Measurements from ENCODE around the gene STAB2. TPM values are rescaled to one million over a fixed set of nuclear protein-coding genes. Genes with fewer than 3 reads are reported as not detected.

STAB2 gene
- total and polyA plus RNA-seq, 11 donors = 0.12 to 3.5 (median 0.37) TPM; not detected in 6

DNA sequence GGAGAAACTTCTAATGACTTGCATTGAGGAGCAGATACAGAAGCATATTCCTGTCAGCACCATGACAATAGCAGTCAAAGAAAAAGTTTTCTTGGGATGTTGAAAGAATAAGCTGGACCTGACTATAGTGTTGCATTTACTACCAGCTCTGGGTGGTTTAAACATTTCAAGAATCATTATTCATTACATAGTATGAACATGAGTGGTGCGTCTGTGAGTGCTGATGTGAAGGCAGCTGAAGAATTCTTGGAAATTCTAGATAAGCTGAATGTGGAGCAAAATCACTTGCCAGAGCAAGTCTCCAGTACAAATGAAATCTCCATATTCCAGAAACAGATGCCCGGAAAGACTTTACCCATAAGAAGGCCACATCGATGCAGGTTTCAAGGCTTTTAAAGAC is 45.0 kb upstream of the STAB2 start:
- 58 to 73% (median 71%) methylated on average over 3 of the region's 3 CpGs for WGBS, 4 donors
- TF ChIP-seq POLR2A (IDR thresholded peaks at IDR 0.05) (no peak), CTCF (IDR thresholded peaks at IDR 0.05) (no peak)
- DNase-seq (no peak), ATAC-seq (no peak)
- Histone ChIP-seq H3K27ac (no peak overlapping the region), H3K4me3 (no peak overlapping the region), H3K36me3 (no peaks in the 10 kb centered on the region), H3K4me1 (no peaks in the 10 kb centered on the region), H3K9me3 (no peaks in the 10 kb centered on the region), H3K27me3 (peaks cover 0 to 6% (median 0%) of the 10 kb centered on the region in 9 donors)
- intact Hi-C loops (cut with DNase I) = loop anchor here in 3 of 10 donors (5.0 to 10.0 kb wide), 3 partner anchors 595 to 1607 kb away; no protein-coding TSS in a partner anchor

GRCh38 chr12:103546959-103547358 is 40.1 kb upstream of the STAB2 start:
- 90 to 95% (median 93%) methylated on average over 2 of the region's 2 CpGs for WGBS, 4 donors
- no peak overlapping the region for H3K27ac ChIP-seq
- H3K4me3 ChIP-seq = no peak overlapping the region
- peaks cover 0 to 30% (median 0%) of the 10 kb centered on the region in 9 donors for H3K27me3 ChIP-seq
- no peaks in the 10 kb centered on the region for H3K4me1 ChIP-seq
- intact Hi-C loops (cut with DNase I) = loop anchor here in 7 of 10 donors (5.0 to 10.0 kb wide), 6 partner anchors 600 to 1612 kb away; no protein-coding TSS in a partner anchor
- no peaks in the 10 kb centered on the region for H3K9me3 ChIP-seq
- DNase-seq (no peak), ATAC-seq (no peak)
- no peak for TF ChIP-seq CTCF (IDR thresholded peaks at IDR 0.05)
- no peak for TF ChIP-seq POLR2A (IDR thresholded peaks at IDR 0.05)
- no peaks in the 10 kb centered on the region for H3K36me3 ChIP-seq

DNA sequence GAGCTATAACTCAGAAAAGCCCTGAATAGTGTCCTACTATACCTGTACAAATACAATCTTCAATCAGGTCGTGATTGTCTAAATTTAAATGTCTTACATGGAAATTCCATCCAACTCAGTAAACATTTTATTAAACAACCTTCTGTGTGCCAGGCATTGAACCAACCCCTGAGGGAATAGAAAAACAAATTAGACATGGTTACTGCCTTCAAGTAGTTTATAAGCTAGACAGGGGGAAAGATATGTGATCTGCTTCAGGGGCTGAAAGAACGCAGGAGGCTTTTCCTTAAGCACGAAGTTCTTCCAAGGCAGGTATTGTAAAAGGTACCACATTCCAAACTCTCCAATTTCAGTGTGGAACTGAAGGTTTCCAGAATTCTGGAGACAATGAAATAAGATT is 39.7 kb upstream of the STAB2 start:
- Histone ChIP-seq H3K9me3 (no peaks in the 10 kb centered on the region), H3K27ac (no peak overlapping the region), H3K36me3 (no peaks in the 10 kb centered on the region), H3K27me3 (peaks cover 0 to 30% (median 0%) of the 10 kb centered on the region in 9 donors), H3K4me3 (no peak overlapping the region), H3K4me1 (no peaks in the 10 kb centered on the region)
- DNase-seq = no peak
- intact Hi-C loops (cut with DNase I) = loop anchor here in 7 of 10 donors (5.0 to 10.0 kb wide), 6 partner anchors 600 to 1613 kb away; no protein-coding TSS in a partner anchor
- TF ChIP-seq POLR2A (IDR thresholded peaks at IDR 0.05) (no peak), CTCF (IDR thresholded peaks at IDR 0.05) (no peak)
- no peak for ATAC-seq
- 64 to 66% (median 65%) methylated on average over 3 of the region's 3 CpGs for WGBS, 4 donors

DNA sequence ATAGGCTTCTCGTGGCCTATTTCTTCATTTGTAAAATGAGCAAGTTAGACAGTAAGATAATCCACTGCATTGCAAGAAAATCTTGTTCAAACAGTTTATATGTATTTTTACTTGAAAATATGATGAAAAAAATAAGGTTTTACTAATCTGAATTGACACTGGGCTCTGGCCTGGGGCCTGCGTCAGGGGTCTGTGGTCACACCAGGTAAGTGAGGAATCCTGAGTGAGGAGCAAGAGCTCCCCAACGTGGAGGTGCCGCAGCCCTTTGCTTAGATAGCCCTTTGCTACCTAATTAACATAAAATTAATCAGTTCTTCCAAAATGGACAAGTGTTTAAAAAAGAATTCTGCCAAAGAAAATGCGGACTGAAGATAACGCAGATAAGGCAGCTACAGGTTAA is 39.1 kb upstream of the STAB2 start:
- TF ChIP-seq CTCF (IDR thresholded peaks at IDR 0.05) = no peak
- no peak for TF ChIP-seq POLR2A (IDR thresholded peaks at IDR 0.05)
- ATAC-seq (no peak), DNase-seq (no peak)
- Histone ChIP-seq H3K27me3 (peaks cover 0 to 30% (median 0%) of the 10 kb centered on the region in 9 donors), H3K36me3 (no peaks in the 10 kb centered on the region), H3K9me3 (no peaks in the 10 kb centered on the region), H3K4me1 (no peaks in the 10 kb centered on the region), H3K4me3 (no peak overlapping the region), H3K27ac (no peak overlapping the region)
- intact Hi-C loops (cut with DNase I) = loop anchor here (1.0 to 10.0 kb wide), 9 partner anchors 599 to 1613 kb away; no protein-coding TSS in a partner anchor
- WGBS, 4 donors = 59 to 66% (median 63%) methylated on average over 6 of the region's 6 CpGs

Measured in heart left ventricle (tissue), 16 donors.